GM10248 (cell line): Measurements from ENCODE around the gene CPN2.

Experiments used
- CTCF ChIA-PET: fragments of 300-600 bp; sonication (Branson Sonifier 250); formaldehyde crosslinking; extraction: SDS; loops from one replicate; lab custom pipeline; 2021; ENCODE audit warnings: antibody characterized with exemption; lab: Yijun Ruan, JAX
- POLR2A ChIA-PET: fragments of 350-650 bp; sonication (Branson Sonifier 250); formaldehyde crosslinking; extraction: SDS; loops from one replicate; lab custom pipeline; 2020; ENCODE audit warnings: antibody characterized with exemption; lab: Yijun Ruan, JAX
- DNase-seq: peaks from one replicate; pipeline ENCODE4 v3.0.0; 2012; ENCODE audit errors: extremely low spot score
- TF ChIP-seq, protein P1 (sequence below): IDR thresholded peaks from 2 replicates; pipeline ENCODE4 v1.5.1; 2012; ENCODE audit warnings: mild to moderate bottlenecking, low read depth; ENCODE audit errors: extremely low read depth, missing control alignments, control extremely low read depth

Gene CPN2

DNA sequence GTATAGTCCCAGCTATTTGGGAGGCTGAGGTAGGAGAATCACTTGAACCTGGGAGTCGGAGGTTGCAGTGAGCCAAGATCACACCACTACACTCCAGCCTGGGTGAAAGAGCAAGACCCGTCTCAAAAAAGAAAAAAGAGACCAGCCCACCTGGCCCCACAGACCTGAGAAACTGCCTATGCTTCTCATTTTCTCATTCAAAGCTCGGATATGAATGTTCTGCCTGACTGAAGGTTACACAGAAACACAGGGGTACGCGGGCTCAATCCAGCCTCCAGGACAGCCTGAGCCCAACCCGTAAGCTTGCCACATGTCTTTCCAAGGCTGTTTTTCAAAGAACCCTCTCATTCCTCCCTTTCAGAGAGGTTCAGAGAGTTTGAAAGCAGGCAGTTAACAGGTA, 28.1 kb upstream of the CPN2 start:
- ChIA-PET CTCF (interaction anchor here (1.4 to 2.6 kb wide), 3 partner anchors 11 to 35 kb away, joined by 3 to 7 read pairs (median 4); no protein-coding TSS in a partner anchor), POLR2A (no interaction called here)
- TF ChIP-seq, protein P1, sequence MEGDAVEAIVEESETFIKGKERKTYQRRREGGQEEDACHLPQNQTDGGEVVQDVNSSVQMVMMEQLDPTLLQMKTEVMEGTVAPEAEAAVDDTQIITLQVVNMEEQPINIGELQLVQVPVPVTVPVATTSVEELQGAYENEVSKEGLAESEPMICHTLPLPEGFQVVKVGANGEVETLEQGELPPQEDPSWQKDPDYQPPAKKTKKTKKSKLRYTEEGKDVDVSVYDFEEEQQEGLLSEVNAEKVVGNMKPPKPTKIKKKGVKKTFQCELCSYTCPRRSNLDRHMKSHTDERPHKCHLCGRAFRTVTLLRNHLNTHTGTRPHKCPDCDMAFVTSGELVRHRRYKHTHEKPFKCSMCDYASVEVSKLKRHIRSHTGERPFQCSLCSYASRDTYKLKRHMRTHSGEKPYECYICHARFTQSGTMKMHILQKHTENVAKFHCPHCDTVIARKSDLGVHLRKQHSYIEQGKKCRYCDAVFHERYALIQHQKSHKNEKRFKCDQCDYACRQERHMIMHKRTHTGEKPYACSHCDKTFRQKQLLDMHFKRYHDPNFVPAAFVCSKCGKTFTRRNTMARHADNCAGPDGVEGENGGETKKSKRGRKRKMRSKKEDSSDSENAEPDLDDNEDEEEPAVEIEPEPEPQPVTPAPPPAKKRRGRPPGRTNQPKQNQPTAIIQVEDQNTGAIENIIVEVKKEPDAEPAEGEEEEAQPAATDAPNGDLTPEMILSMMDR = no peak
- no peak for DNase-seq

DNA sequence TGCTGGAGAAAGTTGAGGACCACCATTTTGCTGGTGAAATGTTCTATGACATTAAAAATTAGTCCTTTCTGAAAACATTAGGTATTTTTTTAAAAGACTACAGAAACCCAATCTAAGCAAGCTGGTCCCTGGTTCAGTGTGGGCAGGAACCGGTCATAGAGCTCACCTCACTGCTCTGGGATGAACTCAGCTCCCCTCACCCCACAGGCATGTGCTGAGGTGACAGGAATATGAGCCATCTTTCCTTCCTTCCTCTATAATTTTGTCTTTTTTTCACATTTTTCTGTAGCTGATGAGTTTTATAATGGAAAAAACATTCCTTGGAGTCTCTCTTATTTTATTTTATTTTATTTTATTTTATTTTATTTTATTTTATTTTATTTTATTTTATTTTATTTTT, 26.6 kb upstream of the CPN2 start:
- POLR2A ChIA-PET = no interaction called here
- CTCF ChIA-PET = interaction anchor here (1.3 to 2.6 kb wide), 3 partner anchors 15 to 34 kb away, joined by 3 to 7 read pairs (median 4); no protein-coding TSS in a partner anchor
- TF ChIP-seq, protein P1 = no peak
- DNase-seq = no peak

DNA sequence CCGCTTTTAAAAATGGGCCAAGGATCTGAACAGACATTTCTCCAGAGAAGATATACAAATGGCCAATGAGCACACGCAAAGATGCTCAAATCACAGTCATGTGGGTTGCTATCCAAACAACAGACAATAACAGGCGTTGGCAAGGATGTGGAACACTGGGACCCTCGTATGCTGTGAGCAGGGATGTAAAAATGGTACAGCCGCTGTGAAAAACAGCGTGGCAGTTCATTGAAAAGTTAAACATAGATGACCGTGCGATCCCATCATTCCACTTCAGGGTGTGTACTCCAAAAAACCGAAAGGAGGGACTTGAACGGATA, 25.1 kb upstream of the CPN2 start:
- ChIA-PET POLR2A (no interaction called here), CTCF (no interaction called here)
- no peak for DNase-seq
- TF ChIP-seq, protein P1 = no peak

DNA sequence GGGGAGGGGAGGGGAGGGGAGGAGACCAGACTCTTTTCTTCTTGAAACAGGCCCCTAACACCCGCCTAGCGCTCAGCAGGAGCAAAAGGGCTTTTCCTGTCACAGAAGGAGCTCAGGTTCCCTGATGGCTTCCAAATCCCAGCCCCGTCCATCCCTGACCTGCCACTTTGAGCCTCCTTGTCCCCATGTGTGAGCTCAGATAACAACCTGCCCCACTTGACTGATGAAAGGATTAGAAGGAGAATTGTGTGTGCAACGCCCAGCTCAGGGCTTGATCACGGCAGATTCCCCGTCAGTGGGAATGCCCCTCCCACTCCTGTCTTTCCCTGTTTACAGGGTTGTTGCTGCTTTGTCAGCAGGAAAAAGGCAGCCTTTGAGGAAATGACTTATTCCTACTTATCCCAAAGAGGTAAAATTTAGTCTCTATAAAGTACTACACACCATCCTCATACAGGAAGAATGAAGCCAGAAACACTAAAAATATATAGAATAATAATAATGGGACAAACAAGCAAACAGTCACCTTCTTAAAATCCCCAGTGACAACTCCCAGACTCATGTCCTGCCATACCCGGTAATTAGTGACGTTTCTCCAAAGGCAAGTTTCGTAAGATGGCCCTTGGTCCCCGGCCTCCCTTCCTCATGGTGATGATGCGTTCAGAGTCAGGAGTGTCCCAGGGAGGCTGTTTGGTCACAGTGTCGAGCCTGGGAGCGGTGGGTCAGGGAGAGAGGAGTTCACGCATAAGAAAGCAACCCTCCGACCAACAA, 24.5 kb upstream of the CPN2 start:
- ChIA-PET CTCF (interaction anchor here (0.9 to 1.0 kb wide), 2 partner anchors 14 to 31 kb away, joined by 3 read pairs; no protein-coding TSS in a partner anchor), POLR2A (no interaction called here)
- no peak for DNase-seq
- TF ChIP-seq, protein P1 = no peak

DNA sequence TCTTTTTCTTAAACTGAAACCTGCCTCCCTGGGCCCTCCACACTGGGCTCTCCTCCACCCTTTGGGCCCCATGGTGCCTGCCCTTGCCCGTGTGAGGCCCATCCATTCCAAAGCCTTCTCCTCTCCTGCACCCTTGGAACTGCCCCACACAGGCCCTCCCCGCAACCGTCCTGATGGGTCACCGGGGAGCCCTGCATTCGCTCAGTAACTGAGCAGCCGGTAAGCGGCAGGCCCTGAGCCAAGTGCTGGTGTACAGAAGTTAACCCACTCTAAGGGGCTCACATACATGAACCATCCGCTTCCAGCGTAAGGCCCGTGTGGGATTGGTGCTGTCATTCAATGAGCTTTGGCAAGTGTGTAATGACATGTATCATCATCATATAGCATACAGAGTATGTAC, 23.8 kb upstream of the CPN2 start:
- ChIA-PET CTCF (interaction anchor here (0.9 to 1.0 kb wide), 2 partner anchors 14 to 31 kb away, joined by 3 read pairs; no protein-coding TSS in a partner anchor), POLR2A (no interaction called here)
- TF ChIP-seq, protein P1 = no peak
- DNase-seq = no peak

DNA sequence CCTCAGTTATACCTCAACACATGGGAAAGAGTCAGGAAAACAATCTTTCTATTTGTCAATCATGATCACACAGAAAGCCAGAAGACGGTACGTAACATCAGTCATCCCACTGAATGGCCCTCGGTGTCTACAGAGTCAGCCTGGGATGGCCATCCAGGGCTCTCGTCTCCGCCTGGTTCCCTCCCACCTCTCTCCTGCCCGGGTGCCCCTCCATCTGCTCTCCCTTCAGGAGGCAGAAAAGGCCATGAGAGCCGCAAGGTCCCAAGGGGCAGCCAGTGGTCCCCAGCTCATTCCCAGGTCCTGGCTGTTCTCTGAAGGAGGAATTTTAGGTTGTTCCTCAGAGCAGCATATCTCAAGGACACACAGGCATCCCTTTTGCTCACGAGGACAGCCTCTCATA, 22.8 kb upstream of the CPN2 start:
- TF ChIP-seq, protein P1 = no peak
- no peak for DNase-seq
- ChIA-PET CTCF (no interaction called here), POLR2A (no interaction called here)
